Right hindlimb (tissue), 1 donor: ENCODE data around the gene SDR42E2.
"Not testable (repeated sequence)": the region's sequence is repeated elsewhere in the genome, so short reads cannot be mapped to it uniquely, and the experiment has no call there.

Experiments used
- DNase-seq: peaks from one replicate; pipeline ENCODE4 v3.0.0-alpha.2; 2018

SDR42E2 gene

DNA sequence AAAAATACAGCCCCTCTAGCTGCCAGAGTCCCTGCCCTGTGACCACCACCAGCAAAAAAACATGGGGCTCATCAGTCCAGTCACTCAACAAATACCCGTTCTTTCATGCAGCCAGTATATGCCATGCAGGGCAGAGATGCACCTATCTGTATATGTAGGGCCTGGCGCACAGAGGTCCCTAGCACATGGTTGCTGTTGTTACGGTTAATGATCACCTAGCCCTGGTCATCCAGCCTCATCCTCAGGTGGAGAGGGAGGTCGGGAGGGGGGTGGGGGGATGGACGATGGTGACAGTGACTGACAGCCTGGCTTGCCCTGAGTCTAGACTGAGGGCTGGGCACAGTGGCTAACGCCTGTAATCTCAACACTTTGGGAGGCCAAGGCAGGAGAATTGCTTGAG, 1.5 kb downstream of the SDR42E2 start:
- no peak for DNase-seq

- no peak for DNase-seq
These were observed 2.2 kb downstream of the SDR42E2 start for GRCh38 chr16:22164482-22164881.

GRCh38 chr16:22165508-22166285, 3.4 kb downstream of the SDR42E2 start:
- DNase-seq = no peak

DNA sequence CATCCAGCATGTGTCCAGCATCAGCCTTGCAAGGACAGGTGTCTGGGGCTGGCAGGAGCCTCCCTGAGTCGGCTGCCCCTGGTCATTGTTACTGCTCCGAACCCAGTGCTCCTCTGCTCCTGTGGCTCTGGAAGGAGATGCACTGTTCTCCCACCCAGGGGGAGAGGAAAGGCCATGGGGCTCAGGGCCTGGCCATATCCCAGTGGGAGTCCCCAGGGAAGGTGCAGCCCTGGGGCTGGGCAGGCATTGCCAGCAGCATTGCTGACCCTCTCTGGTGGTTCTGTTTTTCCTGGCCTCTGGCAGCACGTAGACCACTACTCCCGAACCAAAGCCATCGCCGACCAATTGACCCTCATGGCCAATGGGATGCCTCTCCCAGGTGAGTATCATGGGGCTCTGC, 9.6 kb downstream of the SDR42E2 start:
- no peak for DNase-seq

DNA sequence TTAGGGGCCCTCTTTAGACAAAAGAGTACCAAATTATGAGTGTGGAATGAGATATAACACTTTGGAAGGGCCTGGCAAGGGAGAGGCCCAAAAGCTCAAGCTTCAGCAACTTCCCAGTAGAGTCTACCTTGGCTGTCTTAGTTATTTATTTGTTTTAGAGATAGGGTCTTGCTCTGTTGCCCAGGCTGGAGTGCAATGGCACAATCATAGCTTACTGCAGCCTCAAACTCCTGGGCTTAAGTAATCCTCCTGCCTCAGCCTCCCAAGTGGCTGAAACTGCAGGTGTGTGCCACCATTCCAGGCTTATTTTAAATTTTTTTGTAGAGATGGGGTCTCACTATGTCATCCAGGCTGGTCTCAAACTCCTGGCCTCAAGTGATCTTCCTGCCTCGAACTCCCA, 10.3 kb downstream of the SDR42E2 start:
- not testable (repeated sequence) for DNase-seq

GRCh38 chr16:22174642-22175041, 12.3 kb downstream of the SDR42E2 start:
- no peak for DNase-seq

- no peak for DNase-seq
These were observed 15.9 kb downstream of the SDR42E2 start for GRCh38 chr16:22177968-22178930.

DNA sequence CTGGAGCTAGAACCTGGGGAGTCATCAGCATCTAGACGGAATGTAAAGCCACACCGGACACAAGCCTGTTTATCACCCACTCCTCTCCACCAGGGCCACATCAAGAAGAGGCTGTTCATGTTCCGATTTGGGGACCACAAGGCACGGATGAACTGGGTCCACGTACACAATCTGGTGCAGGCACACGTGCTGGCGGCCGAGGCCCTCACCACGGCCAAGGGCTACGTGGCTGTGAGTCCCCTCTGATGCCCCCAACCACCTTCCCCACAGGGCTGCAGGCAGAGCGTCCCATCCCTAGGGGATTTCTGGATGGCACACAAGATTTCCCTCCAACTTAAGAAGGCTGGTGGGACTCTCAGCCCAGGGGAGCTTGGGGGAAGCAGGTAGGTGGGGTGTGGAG, 19.1 kb downstream of the SDR42E2 start:
- DNase-seq = no peak

DNA sequence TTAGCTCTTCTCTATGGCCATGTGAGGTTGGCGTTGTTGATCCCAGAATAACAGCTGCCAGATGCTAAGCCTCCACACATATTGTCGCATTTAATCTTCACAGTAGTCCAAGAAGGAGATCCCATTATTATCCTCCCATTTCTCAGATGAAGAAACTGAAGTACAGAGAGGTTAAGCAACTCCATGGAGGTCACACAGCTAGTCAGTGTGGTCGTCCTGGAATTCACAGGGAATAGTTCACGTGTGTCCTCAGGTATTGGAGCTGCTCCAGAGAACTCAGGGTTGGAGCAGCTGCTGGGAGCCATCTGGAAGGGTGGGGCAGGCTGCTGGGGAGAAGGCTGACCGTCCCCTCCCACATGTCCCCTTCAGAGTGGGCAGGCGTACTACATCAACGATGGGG, 19.5 kb downstream of the SDR42E2 start:
- no peak for DNase-seq

- DNase-seq = no peak
These were observed 21.0 kb downstream of the SDR42E2 start for GRCh38 chr16:22183335-22183734.

GRCh38 chr16:22183901-22184614, 21.8 kb downstream of the SDR42E2 start:
- DNase-seq = no peak

- no peak for DNase-seq
These were observed 22.3 kb downstream of the SDR42E2 start for GRCh38 chr16:22184615-22184968.

- no peak for DNase-seq
These were observed 24.2 kb downstream of the SDR42E2 start for GRCh38 chr16:22186517-22186916.

- DNase-seq = no peak
These were observed 25.9 kb downstream of the SDR42E2 start for GRCh38 chr16:22188267-22188594.

- DNase-seq = peak; percentile 80
These were observed 26.5 kb downstream of the SDR42E2 start for GRCh38 chr16:22188595-22189442.

DNA sequence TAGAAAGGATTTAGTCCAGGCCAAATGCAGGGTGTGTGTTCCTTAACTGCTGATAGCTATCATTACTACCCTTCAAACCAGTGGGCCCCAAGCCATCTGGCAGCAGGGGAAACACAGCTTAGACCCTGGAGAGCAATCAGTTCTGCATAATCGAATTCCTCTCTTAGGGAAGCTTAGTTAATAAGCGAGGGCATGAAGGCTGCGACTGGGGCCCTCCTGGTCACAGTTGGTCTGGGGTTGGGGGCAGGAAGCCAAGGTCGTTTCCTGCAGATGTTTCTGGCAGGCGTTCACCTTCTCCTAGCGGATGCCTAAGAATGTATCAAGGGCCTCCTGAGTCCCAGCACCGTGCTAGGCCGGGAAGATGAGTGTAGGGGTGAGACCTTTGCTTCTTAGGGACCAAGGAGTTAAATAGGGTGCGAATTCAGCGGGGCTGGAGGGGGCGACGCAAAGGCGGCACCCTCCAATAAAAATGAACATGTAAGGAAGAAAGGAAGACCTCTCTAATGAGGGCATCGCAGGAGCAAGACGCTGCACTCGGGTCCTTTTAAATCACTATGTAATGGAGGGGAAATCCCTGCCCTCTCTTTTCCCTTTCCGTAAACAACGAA, 27.3 kb downstream of the SDR42E2 start:
- DNase-seq = peak; percentile 70

DNA sequence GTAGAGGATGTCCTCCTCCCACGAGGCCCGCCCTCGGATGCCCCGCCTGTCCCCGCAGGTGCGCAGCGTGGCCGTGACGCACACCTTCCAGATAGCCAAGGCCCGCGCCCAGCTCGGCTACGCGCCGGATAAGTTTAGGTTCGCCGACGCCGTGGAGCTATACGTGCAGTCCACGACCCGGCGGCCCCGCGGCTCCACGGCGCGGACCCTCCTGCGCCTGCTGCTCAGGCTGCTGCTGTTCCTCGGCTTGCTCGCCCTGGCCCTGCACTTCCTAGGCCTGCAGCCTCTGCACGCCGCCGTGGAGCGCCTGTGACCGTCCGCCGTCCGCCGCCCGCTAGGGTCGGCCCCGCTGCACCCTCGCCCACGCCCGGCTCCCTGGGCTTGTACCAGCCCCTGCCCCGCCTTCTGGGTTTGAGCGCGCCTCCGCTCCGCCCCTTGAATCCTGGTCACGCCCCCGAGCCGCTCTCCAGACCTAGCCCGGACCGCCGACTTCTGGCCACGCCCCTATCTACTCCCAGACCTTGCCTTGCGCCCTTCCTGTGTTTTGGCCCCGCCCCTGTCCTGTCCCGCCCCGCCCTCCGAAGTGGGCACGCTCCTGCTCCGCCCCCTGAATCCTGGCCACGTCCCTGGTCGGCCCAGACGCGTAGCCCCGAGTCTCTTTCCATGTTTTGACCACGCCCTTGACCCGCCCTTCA, 27.9 kb downstream of the SDR42E2 start:
- no peak for DNase-seq

GRCh38 chr16:22190776-22191531, 28.6 kb downstream of the SDR42E2 start:
- peak; percentile 100 for DNase-seq

DNA sequence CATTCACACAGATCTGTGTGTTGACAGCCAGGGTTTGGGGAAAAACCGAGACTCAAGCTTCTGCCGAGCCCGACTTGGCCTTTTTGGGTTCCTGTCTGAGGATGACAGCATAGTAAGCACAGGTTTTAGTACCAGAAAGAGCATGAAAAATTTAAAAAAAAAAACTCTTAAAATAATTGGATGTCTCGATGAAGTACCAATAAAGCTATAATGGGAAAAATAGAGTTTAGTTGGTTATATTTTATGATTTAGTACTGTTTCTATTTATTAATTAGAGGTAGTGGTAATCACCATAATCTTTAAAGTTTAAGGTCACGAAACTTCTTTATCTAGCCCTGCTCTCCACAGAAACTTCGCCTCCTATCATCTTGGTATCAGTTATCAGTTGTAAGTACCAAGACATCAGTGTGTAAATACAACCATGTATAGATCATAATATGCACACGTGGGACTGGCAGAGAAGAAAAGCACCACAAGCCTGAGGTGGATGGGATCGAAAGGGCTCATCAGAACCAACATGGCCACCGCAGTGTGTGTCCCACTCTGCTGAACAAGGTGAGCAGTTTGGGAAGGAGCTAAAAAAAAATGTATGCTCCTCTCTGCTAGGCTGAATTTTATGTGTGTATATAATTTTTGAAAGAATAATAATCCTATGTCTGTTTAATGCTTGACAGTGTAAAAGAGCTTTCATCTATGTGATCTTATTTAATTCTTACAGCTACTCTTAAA, 29.4 kb downstream of the SDR42E2 start:
- DNase-seq = no peak
